ENCODE data around the gene SNCAIP. TPM values are rescaled to one million over a fixed set of nuclear protein-coding genes. Genes with fewer than 3 reads are reported as not detected.

Gene SNCAIP
- total RNA-seq, 1 donor from 2014 or later, result 11.3 TPM

DNA sequence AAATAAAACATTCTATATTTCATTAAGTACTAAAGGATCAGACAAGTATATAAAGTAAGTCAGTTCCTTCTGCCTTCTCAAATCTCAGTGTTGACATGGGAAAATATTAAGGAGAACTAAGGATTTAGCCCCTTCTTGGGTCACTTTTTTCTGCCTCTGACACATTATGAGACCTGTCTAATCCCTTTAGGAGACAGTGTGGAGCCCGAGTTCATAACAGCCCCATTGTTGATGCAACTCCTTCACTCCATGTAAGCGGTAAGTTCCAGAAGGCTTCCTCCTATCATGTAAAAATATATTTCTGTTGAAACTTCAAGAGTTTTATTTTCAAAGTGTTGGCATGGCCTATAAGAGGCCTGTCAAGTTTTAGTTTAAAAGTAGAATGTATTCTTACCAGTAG, 152.2 kb downstream of the SNCAIP start:
- intact Hi-C loops (cut with DNase I), result no loop called here
- TF ChIP-seq POLR2A (IDR thresholded peaks at IDR 0.05) (no peak), POLR2AphosphoS5 (IDR thresholded peaks at IDR 0.05; ENCODE audit: insufficient read depth in 1 of 2, low read depth in 1 of 2) (no peak)
- TF ChIP-seq, protein P1, sequence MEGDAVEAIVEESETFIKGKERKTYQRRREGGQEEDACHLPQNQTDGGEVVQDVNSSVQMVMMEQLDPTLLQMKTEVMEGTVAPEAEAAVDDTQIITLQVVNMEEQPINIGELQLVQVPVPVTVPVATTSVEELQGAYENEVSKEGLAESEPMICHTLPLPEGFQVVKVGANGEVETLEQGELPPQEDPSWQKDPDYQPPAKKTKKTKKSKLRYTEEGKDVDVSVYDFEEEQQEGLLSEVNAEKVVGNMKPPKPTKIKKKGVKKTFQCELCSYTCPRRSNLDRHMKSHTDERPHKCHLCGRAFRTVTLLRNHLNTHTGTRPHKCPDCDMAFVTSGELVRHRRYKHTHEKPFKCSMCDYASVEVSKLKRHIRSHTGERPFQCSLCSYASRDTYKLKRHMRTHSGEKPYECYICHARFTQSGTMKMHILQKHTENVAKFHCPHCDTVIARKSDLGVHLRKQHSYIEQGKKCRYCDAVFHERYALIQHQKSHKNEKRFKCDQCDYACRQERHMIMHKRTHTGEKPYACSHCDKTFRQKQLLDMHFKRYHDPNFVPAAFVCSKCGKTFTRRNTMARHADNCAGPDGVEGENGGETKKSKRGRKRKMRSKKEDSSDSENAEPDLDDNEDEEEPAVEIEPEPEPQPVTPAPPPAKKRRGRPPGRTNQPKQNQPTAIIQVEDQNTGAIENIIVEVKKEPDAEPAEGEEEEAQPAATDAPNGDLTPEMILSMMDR (IDR thresholded peaks at IDR 0.05), result no peak
- no peak for DNase-seq (ENCODE audit: extremely low spot score in 2 of 2)
- H3K4me3 ChIP-seq, result no peak overlapping the region
- H3K36me3 ChIP-seq, result no peaks in the 10 kb centered on the region
- H3K27ac ChIP-seq, result no peak overlapping the region
- no peaks in the 10 kb centered on the region for H3K27me3 ChIP-seq
- no peaks in the 10 kb centered on the region for H3K4me1 ChIP-seq
- H3K9me3 ChIP-seq, result no peaks in the 10 kb centered on the region

DNA sequence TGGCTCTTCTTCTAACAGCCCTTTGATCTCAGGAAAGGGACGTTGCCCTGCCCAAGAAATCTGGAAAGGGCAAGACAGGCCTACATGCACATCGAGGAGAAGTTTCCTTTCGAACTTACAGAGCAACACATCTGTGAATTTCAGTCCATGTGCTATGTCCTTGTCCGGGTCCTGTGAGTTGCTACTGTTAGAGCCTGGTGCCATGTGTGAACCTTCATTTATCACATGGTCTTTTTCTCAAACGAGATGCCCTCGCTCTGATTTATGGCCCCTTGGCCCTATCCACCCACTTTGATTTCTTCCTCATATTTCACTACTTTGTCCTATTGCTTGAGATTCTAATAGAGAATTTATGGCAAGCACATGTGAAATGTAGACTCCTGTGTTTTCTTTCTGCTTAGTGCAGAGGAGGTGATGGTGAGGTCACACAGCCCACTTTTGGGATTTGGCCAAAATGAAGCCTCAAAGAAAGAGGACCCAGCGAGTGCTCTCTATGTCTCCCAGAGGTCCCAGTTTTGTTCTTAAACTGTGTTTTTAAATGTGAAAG, 153.1 kb downstream of the SNCAIP start:
- no peak overlapping the region for H3K27ac ChIP-seq
- H3K9me3 ChIP-seq, result no peaks in the 10 kb centered on the region
- intact Hi-C loops (cut with DNase I), result no loop called here
- no peaks in the 10 kb centered on the region for H3K36me3 ChIP-seq
- no peaks in the 10 kb centered on the region for H3K27me3 ChIP-seq
- H3K4me1 ChIP-seq, result no peaks in the 10 kb centered on the region
- no peak overlapping the region for H3K4me3 ChIP-seq
- DNase-seq (ENCODE audit: extremely low spot score in 2 of 2), result no peak
- TF ChIP-seq POLR2AphosphoS5 (IDR thresholded peaks at IDR 0.05; ENCODE audit: insufficient read depth in 1 of 2, low read depth in 1 of 2) (no peak), POLR2A (IDR thresholded peaks at IDR 0.05) (no peak)
- TF ChIP-seq, protein P1 (IDR thresholded peaks at IDR 0.05), result no peak

DNA sequence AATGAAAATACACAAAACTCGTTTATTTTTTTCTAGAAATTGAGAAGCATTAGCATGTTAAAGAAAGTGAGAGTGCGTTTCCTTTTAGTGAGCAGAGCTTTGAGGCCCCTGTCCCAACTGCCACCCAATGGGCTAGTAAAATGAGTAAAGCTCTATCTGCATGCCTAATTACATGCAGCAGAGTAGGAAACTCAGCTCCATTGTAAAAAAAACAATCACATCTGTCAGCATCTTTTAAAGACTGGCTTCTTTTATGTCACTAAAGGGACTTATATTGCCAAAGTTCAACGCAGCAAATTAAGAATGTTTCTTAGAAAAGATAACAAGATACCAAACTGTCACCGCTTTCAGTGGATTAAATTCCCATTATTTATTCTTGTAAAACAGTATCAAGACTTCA, 154.0 kb downstream of the SNCAIP start:
- H3K4me1 ChIP-seq, result no peaks in the 10 kb centered on the region
- no peaks in the 10 kb centered on the region for H3K9me3 ChIP-seq
- DNase-seq (ENCODE audit: extremely low spot score in 2 of 2), result no peak
- H3K4me3 ChIP-seq, result no peak overlapping the region
- H3K36me3 ChIP-seq, result no peaks in the 10 kb centered on the region
- H3K27me3 ChIP-seq, result no peaks in the 10 kb centered on the region
- no peak overlapping the region for H3K27ac ChIP-seq
- intact Hi-C loops (cut with DNase I), result no loop called here
- TF ChIP-seq POLR2A (IDR thresholded peaks at IDR 0.05) (no peak), POLR2AphosphoS5 (IDR thresholded peaks at IDR 0.05; ENCODE audit: insufficient read depth in 1 of 2, low read depth in 1 of 2) (no peak)
- TF ChIP-seq, protein P1 (IDR thresholded peaks at IDR 0.05), result no peak

DNA sequence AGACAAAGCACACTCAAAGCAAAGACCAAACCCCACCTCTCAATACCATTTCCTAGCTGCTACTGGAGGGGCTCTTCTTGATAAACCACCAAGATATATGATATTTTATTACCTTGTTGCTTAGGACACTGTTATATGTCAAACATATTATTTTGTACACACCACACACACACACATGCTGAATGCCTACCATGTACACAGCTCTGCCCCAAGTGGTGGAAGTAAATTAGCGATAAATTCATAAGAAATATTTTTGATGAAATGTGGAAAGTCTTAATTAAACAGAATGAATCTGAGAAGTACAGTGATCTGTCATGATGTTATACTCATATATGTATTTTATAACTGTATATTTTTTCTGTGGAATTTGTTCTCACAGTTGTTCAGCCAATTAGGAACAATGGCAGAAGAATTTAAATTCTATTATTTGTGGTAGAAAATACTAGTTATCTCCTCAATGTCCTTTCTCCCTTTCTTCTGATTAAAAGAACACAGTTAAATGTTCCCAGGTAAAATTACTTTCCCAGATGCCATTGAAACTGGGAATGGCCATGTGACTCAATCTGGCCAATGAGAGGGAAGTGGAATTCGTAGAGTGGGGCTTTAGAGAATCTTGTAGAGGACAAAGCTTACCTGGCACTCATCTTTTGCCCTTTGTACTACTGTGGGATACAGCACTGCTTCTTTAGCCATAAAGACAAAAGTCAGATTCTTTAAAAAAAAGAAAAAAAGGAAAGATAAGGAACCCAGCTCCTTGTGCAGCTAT, 156.5 kb downstream of the SNCAIP start:
- H3K27me3 ChIP-seq, result no peaks in the 10 kb centered on the region
- no peak for DNase-seq (ENCODE audit: extremely low spot score in 2 of 2)
- H3K4me1 ChIP-seq, result peaks cover 8% of the 10 kb centered on the region
- no peaks in the 10 kb centered on the region for H3K9me3 ChIP-seq
- H3K36me3 ChIP-seq, result no peaks in the 10 kb centered on the region
- H3K27ac ChIP-seq, result no peak overlapping the region
- H3K4me3 ChIP-seq, result no peak overlapping the region
- TF ChIP-seq POLR2A (IDR thresholded peaks at IDR 0.05), result no peak
- no peak for TF ChIP-seq POLR2AphosphoS5 (IDR thresholded peaks at IDR 0.05; ENCODE audit: insufficient read depth in 1 of 2, low read depth in 1 of 2)
- intact Hi-C loops (cut with DNase I), result no loop called here

DNA sequence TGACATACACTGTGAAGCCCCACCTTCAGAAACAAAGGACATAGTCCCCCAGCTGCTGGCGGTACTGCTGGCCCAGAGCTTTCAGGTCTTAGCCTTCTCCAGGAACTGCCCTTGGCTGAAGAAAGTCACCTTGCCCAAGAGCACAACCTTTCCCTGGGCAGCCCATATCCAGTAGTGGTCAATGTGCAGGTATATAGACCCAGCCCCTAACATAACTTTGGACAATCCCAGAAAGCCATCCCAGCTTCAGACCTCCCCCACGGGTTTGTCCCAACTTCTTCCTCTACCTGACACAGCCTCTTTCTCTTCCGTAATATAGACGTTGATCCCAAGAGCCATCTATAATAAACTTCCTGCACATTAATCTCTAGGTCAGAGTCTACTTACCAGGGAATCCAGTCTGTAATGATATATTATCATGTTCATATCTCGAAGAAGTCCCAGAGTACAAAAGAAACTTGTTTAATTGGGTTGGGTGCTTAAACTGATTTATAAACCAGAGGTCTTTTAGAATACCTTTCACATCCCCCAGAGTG, 157.4 kb downstream of the SNCAIP start:
- TF ChIP-seq POLR2A (IDR thresholded peaks at IDR 0.05) (no peak), POLR2AphosphoS5 (IDR thresholded peaks at IDR 0.05; ENCODE audit: insufficient read depth in 1 of 2, low read depth in 1 of 2) (no peak)
- TF ChIP-seq, protein P1 (IDR thresholded peaks at IDR 0.05), result no peak
- Histone ChIP-seq H3K27ac (no peak overlapping the region), H3K9me3 (no peaks in the 10 kb centered on the region), H3K27me3 (no peaks in the 10 kb centered on the region), H3K4me3 (no peak overlapping the region), H3K4me1 (peaks cover 12% of the 10 kb centered on the region), H3K36me3 (no peaks in the 10 kb centered on the region)
- intact Hi-C loops (cut with DNase I), result no loop called here
- no peak for DNase-seq (ENCODE audit: extremely low spot score in 2 of 2)
